GM12891 (cell line): ENCODE measurements around the gene MYBPHL.

Experiments
- PAX5 ChIP-seq: IDR thresholded peaks from 2 replicates; pipeline ENCODE4 v1.6.1; 2011; ENCODE audit warnings: low read length, moderate library complexity, mild to moderate bottlenecking; ENCODE audit not compliant: insufficient read depth, severe bottlenecking
- POLR2A ChIP-seq: IDR thresholded peaks from 2 replicates; pipeline ENCODE4 v1.6.1; 2011; ENCODE audit warnings: low read depth, low read length, control low read depth
- POLR2AphosphoS5 ChIP-seq: IDR thresholded peaks from 2 replicates; pipeline ENCODE4 v1.6.1; 2011; ENCODE audit warnings: low read depth, low read length, control low read depth
- POU2F2 ChIP-seq: IDR thresholded peaks from 2 replicates; pipeline ENCODE4 v1.6.1; 2011; ENCODE audit warnings: low read depth, mild to moderate bottlenecking, control low read depth, low read length, moderate library complexity
- SPI1 ChIP-seq: IDR thresholded peaks from 2 replicates; pipeline ENCODE4 v1.6.1; 2011; ENCODE audit warnings: low read depth, low read length, control low read depth
- TAF1 ChIP-seq: IDR thresholded peaks from 2 replicates; pipeline ENCODE4 v1.6.1; 2011; ENCODE audit warnings: low read depth, low read length, control low read depth

GRCh38 chr1:109275706-109276345, 31.0 kb downstream of the MYBPHL start:
- TF ChIP-seq POLR2A (no peak), POLR2AphosphoS5 (no peak), SPI1 (no peak), TAF1 (no peak), POU2F2 (no peak), PAX5 (no peak)
